ENCODE results near the gene ANXA2.

GRCh38 chr15:60413231-60413824, 15.5 kb upstream of the ANXA2 start:
- TF ChIP-seq, protein P1, sequence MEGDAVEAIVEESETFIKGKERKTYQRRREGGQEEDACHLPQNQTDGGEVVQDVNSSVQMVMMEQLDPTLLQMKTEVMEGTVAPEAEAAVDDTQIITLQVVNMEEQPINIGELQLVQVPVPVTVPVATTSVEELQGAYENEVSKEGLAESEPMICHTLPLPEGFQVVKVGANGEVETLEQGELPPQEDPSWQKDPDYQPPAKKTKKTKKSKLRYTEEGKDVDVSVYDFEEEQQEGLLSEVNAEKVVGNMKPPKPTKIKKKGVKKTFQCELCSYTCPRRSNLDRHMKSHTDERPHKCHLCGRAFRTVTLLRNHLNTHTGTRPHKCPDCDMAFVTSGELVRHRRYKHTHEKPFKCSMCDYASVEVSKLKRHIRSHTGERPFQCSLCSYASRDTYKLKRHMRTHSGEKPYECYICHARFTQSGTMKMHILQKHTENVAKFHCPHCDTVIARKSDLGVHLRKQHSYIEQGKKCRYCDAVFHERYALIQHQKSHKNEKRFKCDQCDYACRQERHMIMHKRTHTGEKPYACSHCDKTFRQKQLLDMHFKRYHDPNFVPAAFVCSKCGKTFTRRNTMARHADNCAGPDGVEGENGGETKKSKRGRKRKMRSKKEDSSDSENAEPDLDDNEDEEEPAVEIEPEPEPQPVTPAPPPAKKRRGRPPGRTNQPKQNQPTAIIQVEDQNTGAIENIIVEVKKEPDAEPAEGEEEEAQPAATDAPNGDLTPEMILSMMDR (IDR thresholded peaks at IDR 0.05) = no peak
- no peak for TF ChIP-seq POLR2A (IDR thresholded peaks at IDR 0.05)
